Measurements from ENCODE around the gene PDE6H. TPM values are rescaled to one million over a fixed set of nuclear protein-coding genes. Genes with fewer than 3 reads are reported as not detected.

The PDE6H gene
- total and polyA plus RNA-seq, 2 donors from 2014 or later: not detected

GRCh38 chr12:14931791-14932560 lies 40.9 kb upstream of the PDE6H start:
- no peak overlapping the region for H3K9ac ChIP-seq (ENCODE audit: low read length in 3 of 3)
- no peak for FAIRE-seq
- H3K4me3 ChIP-seq (ENCODE audit: low read length in 3 of 3): no peak overlapping the region
- intact Hi-C loops (cut with DNase I): no loop called here
- no peaks in the 10 kb centered on the region for H3K27me3 ChIP-seq (ENCODE audit: control insufficient read depth, insufficient read depth, low read length)
- H3K9me3 ChIP-seq (ENCODE audit: control insufficient read depth in 2 of 3, insufficient read depth in 1 of 3, low read length in 3 of 3): no peaks in the 10 kb centered on the region
- H3K36me3 ChIP-seq (ENCODE audit: control insufficient read depth in 2 of 3, insufficient read depth in 3 of 3, low read length in 3 of 3): no peaks in the 10 kb centered on the region
- H3K4me1 ChIP-seq (ENCODE audit: control insufficient read depth in 2 of 3, insufficient read depth in 2 of 3, low read depth in 1 of 3, low read length in 3 of 3): peaks cover 7 to 18% (median 14%) of the 10 kb centered on the region in 3 donors
- DNase-seq: no peak
- peak overlapping the region in 1 of 2 donors; percentile 52 for H3K27ac ChIP-seq (ENCODE audit: low read depth in 2 of 2, low read length in 2 of 2)
- no peak for TF ChIP-seq CTCF (IDR thresholded peaks at IDR 0.05; ENCODE audit: borderline replicate concordance, extremely low read depth, insufficient read depth)

GRCh38 chr12:14934511-14934910 lies 38.3 kb upstream of the PDE6H start:
- Histone ChIP-seq H3K36me3 (ENCODE audit: control insufficient read depth in 2 of 3, insufficient read depth in 3 of 3, low read length in 3 of 3) (no peaks in the 10 kb centered on the region), H3K27me3 (ENCODE audit: control insufficient read depth, insufficient read depth, low read length) (no peaks in the 10 kb centered on the region), H3K27ac (ENCODE audit: low read depth in 2 of 2, low read length in 2 of 2) (peak overlapping the region; percentile 71 to 90), H3K4me3 (ENCODE audit: low read length in 3 of 3) (peak overlapping the region in 2 of 3 donors; percentile 31 to 44), H3K4me1 (ENCODE audit: control insufficient read depth in 2 of 3, insufficient read depth in 2 of 3, low read depth in 1 of 3, low read length in 3 of 3) (peaks cover 7 to 18% (median 9%) of the 10 kb centered on the region in 3 donors), H3K9me3 (ENCODE audit: control insufficient read depth in 2 of 3, insufficient read depth in 1 of 3, low read length in 3 of 3) (no peaks in the 10 kb centered on the region), H3K9ac (ENCODE audit: low read length in 3 of 3) (peak overlapping the region in 1 of 3 donors; percentile 8)
- TF ChIP-seq CTCF (IDR thresholded peaks at IDR 0.05; ENCODE audit: borderline replicate concordance, extremely low read depth, insufficient read depth): no peak
- no peak for FAIRE-seq
- intact Hi-C loops (cut with DNase I): no loop called here
- no peak for DNase-seq

GRCh38 chr12:14935031-14935430 lies 37.8 kb upstream of the PDE6H start:
- Histone ChIP-seq H3K27me3 (ENCODE audit: control insufficient read depth, insufficient read depth, low read length) (no peaks in the 10 kb centered on the region), H3K9me3 (ENCODE audit: control insufficient read depth in 2 of 3, insufficient read depth in 1 of 3, low read length in 3 of 3) (no peaks in the 10 kb centered on the region), H3K27ac (ENCODE audit: low read depth in 2 of 2, low read length in 2 of 2) (peak overlapping the region; percentile 71 to 90), H3K36me3 (ENCODE audit: control insufficient read depth in 2 of 3, insufficient read depth in 3 of 3, low read length in 3 of 3) (no peaks in the 10 kb centered on the region), H3K4me1 (ENCODE audit: control insufficient read depth in 2 of 3, insufficient read depth in 2 of 3, low read depth in 1 of 3, low read length in 3 of 3) (peaks cover 7 to 18% (median 9%) of the 10 kb centered on the region in 3 donors), H3K4me3 (ENCODE audit: low read length in 3 of 3) (no peak overlapping the region), H3K9ac (ENCODE audit: low read length in 3 of 3) (peak overlapping the region in 1 of 3 donors; percentile 21)
- DNase-seq (peak in 3 of 5 donors; percentile 47 to 91 (median 88)), FAIRE-seq (peak; percentile 90)
- intact Hi-C loops (cut with DNase I): no loop called here
- no peak for TF ChIP-seq CTCF (IDR thresholded peaks at IDR 0.05; ENCODE audit: borderline replicate concordance, extremely low read depth, insufficient read depth)

Data from kidney (tissue), 14 donors.